Fibroblast of mammary gland (primary cell): ENCODE results near the gene HPSE.

Experiments
- DNase-seq: peaks from one replicate; pipeline ENCODE4 v3.0.0-alpha.2; 2010; ENCODE audit warnings: low read depth
- H3K4me3 ChIP-seq: 2 replicates; pipeline ENCODE4 v1.5.1; 2011; ENCODE audit warnings: low read depth, mild to moderate bottlenecking, low read length, moderate library complexity; ENCODE audit not compliant: control insufficient read depth
- TF ChIP-seq, protein P1 (sequence below): conservative IDR thresholded peaks from 2 replicates; pipeline ENCODE4 v1.5.1; 2011; ENCODE audit warnings: low read depth, low read length, inconsistent platforms; ENCODE audit not compliant: control insufficient read depth, insufficient read depth

HPSE gene

DNA sequence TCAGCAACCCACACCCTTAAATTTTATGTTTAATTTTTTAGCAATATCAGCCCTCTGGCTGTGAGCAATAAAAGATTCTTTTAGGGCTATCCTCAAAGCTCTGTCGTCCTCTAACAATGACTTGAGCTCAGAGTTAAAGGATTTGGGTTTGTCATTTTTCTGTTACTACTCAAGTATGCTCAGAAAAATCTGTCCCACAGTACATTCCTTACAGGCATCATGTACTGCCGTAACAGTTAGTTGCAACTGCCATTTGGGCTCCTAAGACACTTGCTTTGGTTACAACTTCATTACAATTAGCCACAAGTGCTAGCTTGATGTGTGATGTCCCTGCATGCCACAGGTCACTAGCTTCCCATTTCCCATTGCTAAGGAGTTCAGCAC, 83.2 kb downstream of the HPSE start:
- DNase-seq, result no peak
- no peak overlapping the region for H3K4me3 ChIP-seq
- TF ChIP-seq, protein P1, sequence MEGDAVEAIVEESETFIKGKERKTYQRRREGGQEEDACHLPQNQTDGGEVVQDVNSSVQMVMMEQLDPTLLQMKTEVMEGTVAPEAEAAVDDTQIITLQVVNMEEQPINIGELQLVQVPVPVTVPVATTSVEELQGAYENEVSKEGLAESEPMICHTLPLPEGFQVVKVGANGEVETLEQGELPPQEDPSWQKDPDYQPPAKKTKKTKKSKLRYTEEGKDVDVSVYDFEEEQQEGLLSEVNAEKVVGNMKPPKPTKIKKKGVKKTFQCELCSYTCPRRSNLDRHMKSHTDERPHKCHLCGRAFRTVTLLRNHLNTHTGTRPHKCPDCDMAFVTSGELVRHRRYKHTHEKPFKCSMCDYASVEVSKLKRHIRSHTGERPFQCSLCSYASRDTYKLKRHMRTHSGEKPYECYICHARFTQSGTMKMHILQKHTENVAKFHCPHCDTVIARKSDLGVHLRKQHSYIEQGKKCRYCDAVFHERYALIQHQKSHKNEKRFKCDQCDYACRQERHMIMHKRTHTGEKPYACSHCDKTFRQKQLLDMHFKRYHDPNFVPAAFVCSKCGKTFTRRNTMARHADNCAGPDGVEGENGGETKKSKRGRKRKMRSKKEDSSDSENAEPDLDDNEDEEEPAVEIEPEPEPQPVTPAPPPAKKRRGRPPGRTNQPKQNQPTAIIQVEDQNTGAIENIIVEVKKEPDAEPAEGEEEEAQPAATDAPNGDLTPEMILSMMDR, result no peak

DNA sequence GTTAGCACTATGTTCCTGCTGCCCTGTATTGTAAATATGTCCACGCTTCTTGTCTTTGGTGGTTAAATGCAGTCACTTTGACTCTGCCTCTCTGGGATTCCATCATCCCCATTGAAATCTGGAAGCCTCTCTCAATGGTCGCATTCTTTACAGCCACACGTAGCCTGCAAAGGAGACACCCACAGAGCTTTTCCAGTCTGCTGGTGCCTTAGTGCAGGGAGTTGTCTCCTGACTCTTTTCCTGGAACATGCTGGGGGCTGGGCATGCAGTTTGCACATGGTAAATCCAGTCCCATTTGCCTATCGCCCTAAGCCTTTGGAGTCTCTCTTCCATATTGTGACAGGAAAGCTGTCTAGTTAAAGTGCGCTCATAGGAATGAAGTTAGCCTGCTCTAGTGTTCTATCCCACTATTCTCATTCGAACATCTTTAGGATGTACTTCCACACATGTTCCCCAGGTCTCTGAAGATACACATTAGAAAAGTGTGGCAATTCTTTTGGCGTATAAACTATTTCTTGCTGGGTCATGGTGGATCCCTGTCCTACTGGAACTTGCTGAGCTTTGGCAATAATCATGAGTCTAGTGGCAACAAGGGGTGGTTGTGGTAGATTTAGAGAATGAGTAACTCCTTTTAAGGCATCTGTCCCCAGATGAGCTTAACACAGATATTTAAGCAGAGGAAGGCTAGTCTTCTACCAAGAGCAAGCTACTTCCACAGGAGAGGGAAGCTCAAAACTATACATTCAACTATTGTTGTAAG, 83.8 kb downstream of the HPSE start:
- no peak for DNase-seq
- TF ChIP-seq, protein P1, result no peak
- no peak overlapping the region for H3K4me3 ChIP-seq

DNA sequence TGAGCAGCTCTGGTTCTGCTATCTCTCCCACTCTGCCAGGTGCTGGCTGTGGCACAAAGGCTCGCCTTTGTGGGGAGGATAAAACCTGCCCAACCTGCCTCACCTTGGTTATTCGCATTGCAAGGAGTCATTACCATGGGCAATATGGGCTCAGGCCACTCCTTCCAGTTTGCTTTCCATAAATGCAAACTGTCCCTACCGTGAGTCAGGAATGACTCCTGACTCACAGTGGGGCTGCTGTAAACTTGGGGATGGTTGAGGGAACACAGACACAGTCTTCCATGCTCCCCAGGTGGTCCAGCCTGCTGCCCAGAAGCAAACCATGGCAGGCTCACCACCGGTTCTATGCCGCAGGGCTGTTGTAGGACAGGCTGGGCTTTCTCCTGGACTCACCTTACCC, 86.2 kb downstream of the HPSE start:
- no peak overlapping the region for H3K4me3 ChIP-seq
- no peak for DNase-seq
- TF ChIP-seq, protein P1, result no peak

DNA sequence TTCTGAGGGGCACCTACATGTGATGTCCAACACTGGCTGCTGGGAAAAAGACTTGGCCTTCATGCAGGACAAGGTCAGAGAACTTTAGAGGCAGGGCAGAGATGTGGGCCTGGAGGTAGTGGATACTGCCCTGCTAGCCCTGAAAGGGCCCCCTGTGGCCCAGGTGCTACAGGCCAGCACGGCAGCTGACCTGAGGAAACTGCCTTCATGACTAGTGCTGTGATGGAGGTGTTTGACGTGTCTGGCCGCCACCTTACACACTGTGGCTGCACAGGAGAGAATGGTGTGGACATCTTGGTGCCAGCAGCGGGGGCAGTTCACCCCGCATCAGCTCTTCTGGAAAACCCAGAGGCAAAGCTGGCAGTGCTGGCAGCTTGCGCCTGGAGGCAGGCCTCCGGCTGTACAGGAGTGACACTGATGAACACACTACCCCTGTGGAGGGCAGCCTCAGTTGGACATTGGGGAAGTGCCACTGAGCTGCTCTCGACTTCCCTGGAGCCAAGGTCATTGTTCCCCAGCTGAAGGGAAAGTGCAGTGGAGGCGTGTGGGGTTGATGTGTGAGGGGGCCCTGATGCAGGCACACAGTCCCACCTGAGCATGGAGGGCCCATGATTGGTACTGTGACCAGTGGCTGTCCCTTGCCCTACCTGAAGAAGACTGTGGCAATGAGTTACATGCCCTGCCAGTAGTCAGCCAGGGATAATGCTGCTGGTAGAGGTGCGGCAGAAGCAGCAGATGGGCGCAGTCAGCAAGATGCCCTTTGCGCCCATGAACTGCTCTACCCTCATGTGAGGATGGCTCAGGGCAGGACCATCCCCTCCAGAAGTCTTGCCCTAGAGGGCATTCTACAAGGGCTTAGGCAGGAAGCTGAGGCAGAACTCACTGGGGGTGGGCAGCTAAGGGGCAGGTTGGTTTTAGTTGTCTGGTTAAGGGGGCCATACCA, 87.0 kb downstream of the HPSE start:
- H3K4me3 ChIP-seq, result no peak overlapping the region
- TF ChIP-seq, protein P1, result no peak
- DNase-seq, result no peak
